GM10266 (cell line): ENCODE results near the gene MED4.
"Not testable (repeated sequence)": the region's sequence is repeated elsewhere in the genome, so short reads cannot be mapped to it uniquely, and the experiment has no call there.

Experiments
- DNase-seq: peaks from one replicate; pipeline ENCODE4 v3.0.0; 2012; ENCODE audit errors: extremely low spot score
- CTCF ChIP-seq: IDR thresholded peaks from 2 replicates; pipeline ENCODE4 v1.5.1; 2012; ENCODE audit warnings: mild to moderate bottlenecking, low read depth; ENCODE audit not compliant: control insufficient read depth, insufficient read depth; ENCODE audit errors: missing control alignments

MED4 gene

GRCh38 chr13:48072787-48073186, 22.1 kb downstream of the MED4 start:
- no peak for DNase-seq
- TF ChIP-seq CTCF = no peak

- DNase-seq = no peak
- TF ChIP-seq CTCF = no peak
Observed at GRCh38 chr13:48072304-48072703, 22.6 kb downstream of the MED4 start.

- no peak for TF ChIP-seq CTCF
Observed at GRCh38 chr13:48070942-48071341, 24.0 kb downstream of the MED4 start.

GRCh38 chr13:48069573-48069972, 25.3 kb downstream of the MED4 start:
- no peak for DNase-seq
- no peak for TF ChIP-seq CTCF

More at GRCh38 chr13:48070942-48071341, 24.0 kb downstream of the MED4 start:
- no peak for DNase-seq

GRCh38 chr13:48068952-48069351, 26.0 kb downstream of the MED4 start:
- TF ChIP-seq CTCF = no peak
- no peak for DNase-seq

- DNase-seq = no peak
- TF ChIP-seq CTCF = no peak
Observed at GRCh38 chr13:48068036-48068435, 26.9 kb downstream of the MED4 start.

GRCh38 chr13:48066310-48066989, 28.5 kb downstream of the MED4 start:
- no peak for DNase-seq
- no peak for TF ChIP-seq CTCF

- DNase-seq = not testable (repeated sequence)
Observed at GRCh38 chr13:48059951-48060350, 35.0 kb downstream of the MED4 start.

- not testable (repeated sequence) for DNase-seq
Observed at GRCh38 chr13:48058536-48058935, 36.4 kb downstream of the MED4 start.
